HepG2 (cell line): ENCODE measurements around the gene ITGA7. TPM values are rescaled to one million over a fixed set of nuclear protein-coding genes. Genes with fewer than 3 reads are reported as not detected.

Experiments
- ATAC-seq: fragments of 200-7000 bp; cut with Tn5 transposase; 3 replicates; pipeline ENCODE4 v1.9.1; 2020; ENCODE audit warnings: mild to moderate bottlenecking, moderate library complexity
- BruUV-seq: library from RNA; stranded (reverse); fragments of 400-500 nt; replicated peaks from 2 replicates; lab custom pipeline; 2021; lab: Mats Ljungman, UMichigan
- CTCF ChIA-PET: fragments of 300-600 bp; formaldehyde crosslinking; extraction: SDS; loops from one replicate; lab custom pipeline; 2021; ENCODE audit warnings: low total read pairs, inconsistent platforms, low intra/inter-chr PET ratio; lab: Yijun Ruan, JAX
- POLR2A ChIA-PET: fragments of 350-600 bp; sonication (Branson Sonifier 250); formaldehyde crosslinking; loops from one replicate; lab custom pipeline; 2020; ENCODE audit warnings: antibody characterized with exemption, inconsistent platforms; lab: Yijun Ruan, JAX
- DNase-seq: peaks from one replicate; pipeline ENCODE4 v3.0.0-alpha.2; 2015; ENCODE audit warnings: low spot score
- FAIRE-seq: peaks from 3 replicates; lab custom pipeline; 2011; peaks lifted over from hg19 to GRCh38; lab: Jason Lieb, UNC
- H2AFZ ChIP-seq: one replicate; pipeline ENCODE4 v1.6.1; 2011; ENCODE audit warnings: low read length, inconsistent platforms
- H3K27ac ChIP-seq: fragments of 300-600 bp; 3 replicates; pipeline ENCODE4 v1.8.0; 2011; ENCODE audit warnings: mixed run types, mild to moderate bottlenecking, mixed read lengths, low read length, inconsistent platforms; ENCODE audit not compliant: insufficient read depth; ENCODE audit errors: extremely low read length
- H3K27me3 ChIP-seq, 2 experiments: fragments of 200-600 bp in 1 of 2; 2 replicates in 1 of 2; 3 replicates in 1 of 2; pipeline versions ENCODE4 v1.6.0 to v1.8.0; 2011; ENCODE audit warnings: low read length in 2 of 2, mild to moderate bottlenecking in 2 of 2, moderate library complexity in 2 of 2, inconsistent platforms in 1 of 2; ENCODE audit not compliant: insufficient read depth in 2 of 2, control insufficient read depth in 1 of 2
- H3K36me3 ChIP-seq, 2 experiments: fragments of 200-600 bp in 1 of 2; replicated peaks in 1 of 2; 2 replicates in 1 of 2; 3 replicates in 1 of 2; pipeline versions ENCODE4 v1.5.1 to v1.8.0; 2011; ENCODE audit warnings: low read length in 2 of 2, inconsistent platforms in 1 of 2; ENCODE audit not compliant: insufficient read depth in 2 of 2, control insufficient read depth in 1 of 2
- H3K4me1 ChIP-seq: 2 replicates; pipeline ENCODE4 v1.5.1; 2012; ENCODE audit warnings: low read length, inconsistent platforms; ENCODE audit not compliant: insufficient read depth
- H3K4me2 ChIP-seq: 2 replicates; pipeline ENCODE4 v1.6.0; 2011; ENCODE audit warnings: low read depth, low read length, inconsistent platforms
- H3K4me3 ChIP-seq, 3 experiments: fragments of 200-600 bp in 1 of 3; sonication (generic), shearing (Covaris generic) in 1 of 3; replicated peaks in 1 of 3; 2 replicates each; pipeline ENCODE4 v1.5.1; 2011 to 2016; ENCODE audit warnings: low read length in 3 of 3, inconsistent platforms in 2 of 3, low read depth in 2 of 3, mild to moderate bottlenecking in 2 of 3, control low read depth in 1 of 3, mixed read lengths in 1 of 3; ENCODE audit not compliant: insufficient read depth in 1 of 3
- H3K79me2 ChIP-seq: one replicate; pipeline ENCODE4 v1.6.1; 2011; ENCODE audit warnings: low read length, inconsistent platforms; ENCODE audit not compliant: insufficient read depth
- H3K9ac ChIP-seq: 2 replicates; pipeline ENCODE4 v1.6.0; 2011; ENCODE audit warnings: mild to moderate bottlenecking, low read depth, low read length, inconsistent platforms; ENCODE audit not compliant: insufficient read depth
- H3K9me3 ChIP-seq: 2 replicates; pipeline ENCODE4 v1.5.1; 2012; ENCODE audit warnings: mild to moderate bottlenecking, low read length
- H4K20me1 ChIP-seq: 2 replicates; pipeline ENCODE4 v1.6.0; 2011; ENCODE audit warnings: inconsistent platforms, mild to moderate bottlenecking, low read length, moderate library complexity; ENCODE audit not compliant: insufficient read depth
- ATF5 ChIP-seq: sonication (generic); formaldehyde crosslinking; IDR thresholded peaks from 2 replicates; pipeline ENCODE4 v1.4.0; 2020; ENCODE audit warnings: mild to moderate bottlenecking, low read depth, missing genetic modification reagents
- HHEX ChIP-seq: IDR thresholded peaks from 2 replicates; pipeline ENCODE4 v1.6.1; 2016; ENCODE audit warnings: control low read depth
- MAFG ChIP-seq: sonication (generic); formaldehyde crosslinking; IDR thresholded peaks from 2 replicates; pipeline ENCODE4 v1.5.1; 2020; ENCODE audit warnings: mild to moderate bottlenecking, missing genetic modification reagents
- PREB ChIP-seq: sonication (generic); formaldehyde crosslinking; IDR thresholded peaks from 2 replicates; pipeline ENCODE4 v1.4.0; 2020; ENCODE audit warnings: missing genetic modification reagents
- SIX4 ChIP-seq: sonication (generic); formaldehyde crosslinking; IDR thresholded peaks from 2 replicates; pipeline ENCODE4 v1.4.0; 2020; ENCODE audit warnings: missing genetic modification reagents
- TBX2 ChIP-seq: sonication (generic); formaldehyde crosslinking; IDR thresholded peaks from 2 replicates; pipeline ENCODE4 v1.5.0; 2020; ENCODE audit warnings: missing genetic modification reagents, mild to moderate bottlenecking, borderline replicate concordance
- WGBS: methylation state at CpG from one replicate; pipeline ENCODE4 v1.1.6; 2017; ENCODE audit warnings: low lambda C conversion rate; 5-methylcytosine and 5-hydroxymethylcytosine counted together
- in situ Hi-C: cut with HindIII; loops from 2 replicates; pipeline ENCODE4 v1.10.0; 2017; ENCODE audit warnings: low pct_unique_long_range_greater_than_20kb; ENCODE audit not compliant: extremely low pct_ligation_motif_present
- intact Hi-C: fragments of 100-400 bp; cut with micrococcal nuclease; formaldehyde crosslinking; loops from one replicate; pipeline ENCODE4 v1.10.0; 2022; ENCODE audit not compliant: unreplicated experiment
- polyA plus RNA-seq, 8 experiments: library from polyadenylated mRNA; depleted of rRNA in 3 of 8; stranded (reverse) in 7 of 8; unstranded in 1 of 8; fragments of >200 nt; fragmentation: Illumina TruSeq in 4 of 8; extraction: Trizol in 4 of 8; gene quantifications; 2 replicates each; pipeline versions ENCODE4 v1.2.1 to v1.2.3, GENCODE V29; 2011 to 2016; ENCODE audit warnings: low read depth in 4 of 8, missing spikeins in 1 of 8, mixed read lengths in 1 of 8; ENCODE audit not compliant: insufficient read depth in 1 of 8
- total RNA-seq, 5 experiments: library from RNA; depleted of rRNA; stranded (reverse); fragments of >200 nt; fragmentation: Illumina TruSeq; extraction: Trizol; gene quantifications; 2 replicates each; pipeline ENCODE4 v1.2.3, GENCODE V29; 2016; ENCODE audit warnings: low read depth in 1 of 5
- TF ChIP-seq, protein P1 (sequence below): IDR thresholded peaks from 2 replicates; pipeline ENCODE4 v1.6.1; 2016; ENCODE audit warnings: low read depth, missing genetic modification reagents, missing compliant biosample characterization
- TF ChIP-seq, protein P2 (sequence below): sonication (generic); formaldehyde crosslinking; IDR thresholded peaks from one replicate; pipeline ENCODE4 v1.5.1; 2020; ENCODE audit warnings: mild to moderate bottlenecking, missing genetic modification reagents; ENCODE audit errors: not compliant biosample characterization

Gene ITGA7
- total and polyA plus RNA-seq, 2 of the 13 experiments (the other 11 are each of a cell fraction or from before 2014, with no cell fraction given), result 0.65 to 0.75 TPM

DNA sequence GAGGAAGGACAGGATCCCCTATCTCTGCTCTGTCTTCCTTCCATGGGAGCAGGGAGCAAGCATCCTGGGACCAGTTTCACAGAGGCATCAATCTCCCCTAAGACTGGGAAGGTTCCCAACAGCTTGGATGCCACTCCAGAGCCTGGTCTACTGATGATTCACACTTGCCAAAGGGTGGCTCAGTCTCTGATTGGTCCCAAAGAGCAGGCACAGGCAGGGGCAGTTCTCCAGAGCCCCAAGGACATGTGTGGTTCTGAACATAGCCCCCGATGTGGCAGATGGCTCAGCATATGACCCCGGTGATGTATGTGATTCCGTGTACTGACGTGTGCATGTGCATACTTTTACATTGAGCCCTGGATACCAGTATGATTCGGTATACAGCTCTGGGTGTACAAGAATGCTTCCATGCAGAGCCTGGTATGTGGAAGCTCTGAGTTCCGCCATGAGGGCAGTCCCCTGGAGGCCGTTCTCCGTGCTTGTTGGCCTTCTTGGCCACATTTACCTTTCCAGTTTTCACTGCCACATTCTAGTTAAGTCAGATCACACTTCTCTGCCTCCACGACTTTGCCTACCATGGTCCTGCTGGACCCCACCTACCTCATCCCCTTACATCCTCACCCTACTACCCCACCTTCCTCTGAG, 21.2 kb downstream of the ITGA7 start:
- in situ Hi-C loops (no loop called here), intact Hi-C loops (no loop called here)
- no TSS peak for BruUV-seq
- Histone ChIP-seq H3K4me1 (peaks cover 14% of the 10 kb centered on the region), H3K36me3 (peaks cover 0 to 3% of the 10 kb centered on the region in 2 experiments; a peak in 1 of 5 replicates), H3K27me3 (no peaks in the 10 kb centered on the region; a peak in 1 of 5 replicates), H3K9ac (no peak overlapping the region), H3K27ac (no peak overlapping the region), H3K4me3 (no peak overlapping the region), H3K79me2 (peaks cover 7% of the 10 kb centered on the region), H3K4me2 (no peak overlapping the region), H3K9me3 (no peaks in the 10 kb centered on the region), H2AFZ (no peak overlapping the region), H4K20me1 (no peaks in the 10 kb centered on the region)
- DNase-seq (no peak), FAIRE-seq (no peak), ATAC-seq (no peak)
- POLR2A ChIA-PET, result no interaction called here
- WGBS, result 87% methylated on average over 5 of the region's 9 CpGs
- CTCF ChIA-PET, result no interaction called here
- TF ChIP-seq TBX2, result no peak
- no peak for TF ChIP-seq PREB
- no peak for TF ChIP-seq MAFG (CRISPR knock-in tag)
- no peak for TF ChIP-seq ATF5
- TF ChIP-seq, protein P1, sequence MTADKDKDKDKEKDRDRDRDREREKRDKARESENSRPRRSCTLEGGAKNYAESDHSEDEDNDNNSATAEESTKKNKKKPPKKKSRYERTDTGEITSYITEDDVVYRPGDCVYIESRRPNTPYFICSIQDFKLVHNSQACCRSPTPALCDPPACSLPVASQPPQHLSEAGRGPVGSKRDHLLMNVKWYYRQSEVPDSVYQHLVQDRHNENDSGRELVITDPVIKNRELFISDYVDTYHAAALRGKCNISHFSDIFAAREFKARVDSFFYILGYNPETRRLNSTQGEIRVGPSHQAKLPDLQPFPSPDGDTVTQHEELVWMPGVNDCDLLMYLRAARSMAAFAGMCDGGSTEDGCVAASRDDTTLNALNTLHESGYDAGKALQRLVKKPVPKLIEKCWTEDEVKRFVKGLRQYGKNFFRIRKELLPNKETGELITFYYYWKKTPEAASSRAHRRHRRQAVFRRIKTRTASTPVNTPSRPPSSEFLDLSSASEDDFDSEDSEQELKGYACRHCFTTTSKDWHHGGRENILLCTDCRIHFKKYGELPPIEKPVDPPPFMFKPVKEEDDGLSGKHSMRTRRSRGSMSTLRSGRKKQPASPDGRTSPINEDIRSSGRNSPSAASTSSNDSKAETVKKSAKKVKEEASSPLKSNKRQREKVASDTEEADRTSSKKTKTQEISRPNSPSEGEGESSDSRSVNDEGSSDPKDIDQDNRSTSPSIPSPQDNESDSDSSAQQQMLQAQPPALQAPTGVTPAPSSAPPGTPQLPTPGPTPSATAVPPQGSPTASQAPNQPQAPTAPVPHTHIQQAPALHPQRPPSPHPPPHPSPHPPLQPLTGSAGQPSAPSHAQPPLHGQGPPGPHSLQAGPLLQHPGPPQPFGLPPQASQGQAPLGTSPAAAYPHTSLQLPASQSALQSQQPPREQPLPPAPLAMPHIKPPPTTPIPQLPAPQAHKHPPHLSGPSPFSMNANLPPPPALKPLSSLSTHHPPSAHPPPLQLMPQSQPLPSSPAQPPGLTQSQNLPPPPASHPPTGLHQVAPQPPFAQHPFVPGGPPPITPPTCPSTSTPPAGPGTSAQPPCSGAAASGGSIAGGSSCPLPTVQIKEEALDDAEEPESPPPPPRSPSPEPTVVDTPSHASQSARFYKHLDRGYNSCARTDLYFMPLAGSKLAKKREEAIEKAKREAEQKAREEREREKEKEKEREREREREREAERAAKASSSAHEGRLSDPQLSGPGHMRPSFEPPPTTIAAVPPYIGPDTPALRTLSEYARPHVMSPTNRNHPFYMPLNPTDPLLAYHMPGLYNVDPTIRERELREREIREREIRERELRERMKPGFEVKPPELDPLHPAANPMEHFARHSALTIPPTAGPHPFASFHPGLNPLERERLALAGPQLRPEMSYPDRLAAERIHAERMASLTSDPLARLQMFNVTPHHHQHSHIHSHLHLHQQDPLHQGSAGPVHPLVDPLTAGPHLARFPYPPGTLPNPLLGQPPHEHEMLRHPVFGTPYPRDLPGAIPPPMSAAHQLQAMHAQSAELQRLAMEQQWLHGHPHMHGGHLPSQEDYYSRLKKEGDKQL (CRISPR knock-in tag), result no peak
- no peak for TF ChIP-seq SIX4 (CRISPR knock-in tag)
- no peak for TF ChIP-seq HHEX (CRISPR knock-in tag)
- TF ChIP-seq, protein P2, sequence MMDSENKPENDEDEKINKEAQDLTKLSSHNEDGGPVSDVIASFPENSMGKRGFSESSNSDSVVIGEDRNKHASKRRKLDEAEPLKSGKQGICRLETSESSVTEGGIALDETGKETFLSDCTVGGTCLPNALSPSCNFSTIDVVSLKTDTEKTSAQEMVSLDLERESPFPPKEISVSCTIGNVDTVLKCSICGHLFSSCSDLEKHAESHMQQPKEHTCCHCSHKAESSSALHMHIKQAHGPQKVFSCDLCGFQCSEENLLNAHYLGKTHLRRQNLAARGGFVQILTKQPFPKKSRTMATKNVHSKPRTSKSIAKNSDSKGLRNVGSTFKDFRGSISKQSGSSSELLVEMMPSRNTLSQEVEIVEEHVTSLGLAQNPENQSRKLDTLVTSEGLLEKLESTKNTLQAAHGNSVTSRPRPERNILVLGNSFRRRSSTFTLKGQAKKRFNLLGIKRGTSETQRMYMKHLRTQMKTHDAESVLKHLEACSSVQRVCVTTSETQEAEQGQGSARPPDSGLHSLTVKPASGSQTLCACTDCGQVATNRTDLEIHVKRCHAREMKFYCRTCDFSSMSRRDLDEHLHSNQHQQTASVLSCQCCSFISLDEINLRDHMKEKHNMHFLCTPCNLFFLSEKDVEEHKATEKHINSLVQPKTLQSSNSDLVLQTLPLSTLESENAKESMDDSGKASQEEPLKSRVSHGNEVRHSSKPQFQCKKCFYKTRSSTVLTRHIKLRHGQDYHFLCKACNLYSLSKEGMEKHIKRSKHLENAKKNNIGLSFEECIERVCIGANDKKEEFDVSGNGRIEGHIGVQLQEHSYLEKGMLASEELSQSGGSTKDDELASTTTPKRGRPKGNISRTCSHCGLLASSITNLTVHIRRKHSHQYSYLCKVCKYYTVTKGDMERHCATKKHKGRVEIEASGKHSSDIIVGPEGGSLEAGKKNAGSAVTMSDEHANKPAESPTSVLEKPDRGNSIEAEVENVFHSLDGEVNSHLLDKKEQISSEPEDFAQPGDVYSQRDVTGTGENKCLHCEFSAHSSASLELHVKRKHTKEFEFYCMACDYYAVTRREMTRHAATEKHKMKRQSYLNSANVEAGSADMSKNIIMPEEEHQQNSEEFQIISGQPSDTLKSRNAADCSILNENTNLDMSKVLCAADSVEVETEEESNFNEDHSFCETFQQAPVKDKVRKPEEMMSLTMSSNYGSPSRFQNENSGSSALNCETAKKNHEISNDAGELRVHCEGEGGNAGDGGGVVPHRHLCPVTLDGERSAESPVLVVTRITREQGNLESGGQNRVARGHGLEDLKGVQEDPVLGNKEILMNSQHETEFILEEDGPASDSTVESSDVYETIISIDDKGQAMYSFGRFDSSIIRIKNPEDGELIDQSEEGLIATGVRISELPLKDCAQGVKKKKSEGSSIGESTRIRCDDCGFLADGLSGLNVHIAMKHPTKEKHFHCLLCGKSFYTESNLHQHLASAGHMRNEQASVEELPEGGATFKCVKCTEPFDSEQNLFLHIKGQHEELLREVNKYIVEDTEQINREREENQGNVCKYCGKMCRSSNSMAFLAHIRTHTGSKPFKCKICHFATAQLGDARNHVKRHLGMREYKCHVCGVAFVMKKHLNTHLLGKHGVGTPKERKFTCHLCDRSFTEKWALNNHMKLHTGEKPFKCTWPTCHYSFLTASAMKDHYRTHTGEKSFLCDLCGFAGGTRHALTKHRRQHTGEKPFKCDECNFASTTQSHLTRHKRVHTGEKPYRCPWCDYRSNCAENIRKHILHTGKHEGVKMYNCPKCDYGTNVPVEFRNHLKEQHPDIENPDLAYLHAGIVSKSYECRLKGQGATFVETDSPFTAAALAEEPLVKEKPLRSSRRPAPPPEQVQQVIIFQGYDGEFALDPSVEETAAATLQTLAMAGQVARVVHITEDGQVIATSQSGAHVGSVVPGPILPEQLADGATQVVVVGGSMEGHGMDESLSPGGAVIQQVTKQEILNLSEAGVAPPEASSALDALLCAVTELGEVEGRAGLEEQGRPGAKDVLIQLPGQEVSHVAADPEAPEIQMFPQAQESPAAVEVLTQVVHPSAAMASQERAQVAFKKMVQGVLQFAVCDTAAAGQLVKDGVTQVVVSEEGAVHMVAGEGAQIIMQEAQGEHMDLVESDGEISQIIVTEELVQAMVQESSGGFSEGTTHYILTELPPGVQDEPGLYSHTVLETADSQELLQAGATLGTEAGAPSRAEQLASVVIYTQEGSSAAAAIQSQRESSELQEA (CRISPR knock-in tag), result no peak
